ENCODE data around the gene SEC14L5.

DNA sequence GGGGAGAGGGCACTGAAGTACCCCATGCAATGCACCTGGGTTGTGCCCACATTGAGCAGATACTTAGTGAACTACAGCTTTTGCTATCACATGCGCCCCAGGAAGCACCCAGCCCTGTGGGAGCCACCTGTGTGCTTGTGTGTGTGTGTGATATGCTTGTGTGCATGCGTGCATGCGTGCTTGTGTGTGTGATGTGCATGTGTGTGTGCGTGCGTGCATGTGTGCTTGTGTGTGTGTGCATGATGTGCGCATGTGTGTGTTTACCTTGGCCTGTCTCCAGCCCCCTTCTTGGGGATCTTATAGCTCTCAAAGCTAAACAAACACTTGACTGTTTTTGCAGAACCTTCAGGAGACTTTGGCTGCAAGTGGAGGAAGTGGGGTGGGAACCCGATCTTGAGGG, 106.8 kb downstream of the SEC14L5 start:
- no peak for TF ChIP-seq FOXP2 (optimal IDR thresholded peaks at IDR 0.05; ENCODE audit: control extremely low read depth, extremely low read length, insufficient read depth)
- TF ChIP-seq POLR2AphosphoS5 (IDR thresholded peaks at IDR 0.05; ENCODE audit: borderline replicate concordance, low read depth, low read length) = no peak
- TF ChIP-seq EZH2 (IDR thresholded peaks at IDR 0.05) = no peak

Data from SK-N-MC (cell line).